OCI-LY7 (cell line): ENCODE measurements around the gene UNC80.

Source experiments
- EZH2phosphoT487 ChIP-seq: fragments of 200-600 bp; sonication (generic); IDR thresholded peaks from 2 replicates; pipeline ENCODE4 v1.6.1; 2018; ENCODE audit warnings: low read depth, borderline replicate concordance, mild to moderate bottlenecking, mixed run types, antibody characterized with exemption, low read length, moderate library complexity, mixed read lengths
- TF ChIP-seq, protein P1 (sequence below): fragments of 200-600 bp; sonication (generic); conservative IDR thresholded peaks from 2 replicates; pipeline ENCODE4 v1.5.1; 2014; ENCODE audit warnings: mild to moderate bottlenecking, antibody characterized with exemption, low read length, moderate library complexity, mixed read lengths

DNA sequence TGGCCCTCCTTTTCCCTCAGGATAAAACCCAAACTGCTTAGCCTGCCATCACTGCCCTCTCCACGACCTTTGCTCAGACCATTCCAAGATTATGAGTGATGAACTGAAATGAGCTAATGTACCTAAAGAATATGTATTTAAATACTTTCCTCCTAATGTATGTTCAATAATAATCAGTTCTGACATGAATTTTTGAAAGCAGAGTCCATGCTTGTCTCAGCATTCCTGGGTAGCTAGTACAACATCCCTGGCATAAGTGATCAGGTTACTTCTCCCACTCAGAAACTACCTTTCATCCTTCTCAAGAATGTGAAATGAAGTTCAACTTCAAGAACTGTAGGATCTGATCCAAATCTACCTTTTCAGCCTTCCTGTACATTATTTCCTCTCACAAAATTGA, 103.6 kb downstream of the UNC80 start:
- TF ChIP-seq, protein P1, sequence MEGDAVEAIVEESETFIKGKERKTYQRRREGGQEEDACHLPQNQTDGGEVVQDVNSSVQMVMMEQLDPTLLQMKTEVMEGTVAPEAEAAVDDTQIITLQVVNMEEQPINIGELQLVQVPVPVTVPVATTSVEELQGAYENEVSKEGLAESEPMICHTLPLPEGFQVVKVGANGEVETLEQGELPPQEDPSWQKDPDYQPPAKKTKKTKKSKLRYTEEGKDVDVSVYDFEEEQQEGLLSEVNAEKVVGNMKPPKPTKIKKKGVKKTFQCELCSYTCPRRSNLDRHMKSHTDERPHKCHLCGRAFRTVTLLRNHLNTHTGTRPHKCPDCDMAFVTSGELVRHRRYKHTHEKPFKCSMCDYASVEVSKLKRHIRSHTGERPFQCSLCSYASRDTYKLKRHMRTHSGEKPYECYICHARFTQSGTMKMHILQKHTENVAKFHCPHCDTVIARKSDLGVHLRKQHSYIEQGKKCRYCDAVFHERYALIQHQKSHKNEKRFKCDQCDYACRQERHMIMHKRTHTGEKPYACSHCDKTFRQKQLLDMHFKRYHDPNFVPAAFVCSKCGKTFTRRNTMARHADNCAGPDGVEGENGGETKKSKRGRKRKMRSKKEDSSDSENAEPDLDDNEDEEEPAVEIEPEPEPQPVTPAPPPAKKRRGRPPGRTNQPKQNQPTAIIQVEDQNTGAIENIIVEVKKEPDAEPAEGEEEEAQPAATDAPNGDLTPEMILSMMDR, result no peak
- TF ChIP-seq EZH2phosphoT487, result no peak
